ENCODE results near the gene ARHGAP15. TPM values are rescaled to one million over a fixed set of nuclear protein-coding genes. Genes with fewer than 3 reads are reported as not detected.

The ARHGAP15 gene
- polyA plus RNA-seq, 2 of the 4 experiments (the other 2 are of a cell fraction): 0.34 TPM; not detected in 1

- ATAC-seq (no peak), FAIRE-seq (no peak), DNase-seq (ENCODE audit: low read depth in 1 of 2, low spot score in 1 of 2) (no peak)
- H3K4me2 ChIP-seq: no peak overlapping the region
- H3K9me3 ChIP-seq: no peaks in the 10 kb centered on the region
- 0 out of 3 replicates have a peak, but pooled peaks cover 3% of the 10 kb centered on the region for H3K4me1 ChIP-seq
- TF ChIP-seq HES2 (IDR thresholded peaks at IDR 0.05) (no peak), ZFP36 (IDR thresholded peaks at IDR 0.05; ENCODE audit: borderline replicate concordance, partially characterized antibody) (no peak), KDM5A (IDR thresholded peaks at IDR 0.05) (no peak), FOSL2 (IDR thresholded peaks at IDR 0.05) (no peak), FOSL2 (CRISPR knock-in tag; IDR thresholded peaks at IDR 0.05) (no peak), RAD21 (conservative IDR thresholded peaks at IDR 0.05 in 1 of 2, IDR thresholded peaks at IDR 0.05 in 1 of 2) (no peak), JUNB (IDR thresholded peaks at IDR 0.05) (no peak), CHD2 (IDR thresholded peaks at IDR 0.05; ENCODE audit: low read length, partially characterized antibody) (no peak), FOSB (CRISPR knock-in tag; IDR thresholded peaks at IDR 0.05) (no peak), PBX3 (IDR thresholded peaks at IDR 0.05) (no peak), BCL3 (IDR thresholded peaks at IDR 0.05) (no peak)
- no peak overlapping the region for H3K4me3 ChIP-seq
- H3K27ac ChIP-seq: no peak overlapping the region
- ChIA-PET POLR2A (no interaction called here), CTCF (no interaction called here)
These were observed 18.8 kb downstream of the ARHGAP15 start for GRCh38 chr2:143148011-143148410.

- DNase-seq (ENCODE audit: low read depth in 1 of 2, low spot score in 1 of 2): no peak
- ChIA-PET CTCF (no interaction called here), POLR2A (no interaction called here)
- H3K4me3 ChIP-seq: no peak overlapping the region
- H3K4me1 ChIP-seq: 0 out of 3 replicates have a peak, but pooled peaks cover 3% of the 10 kb centered on the region
- TF ChIP-seq KDM1A (IDR thresholded peaks at IDR 0.05; ENCODE audit: low read depth) (no peak), RCOR1 (IDR thresholded peaks at IDR 0.05; ENCODE audit: low read depth, low read length) (no peak), ELK1 (IDR thresholded peaks at IDR 0.05; ENCODE audit: low read depth, low read length) (no peak), BCL3 (IDR thresholded peaks at IDR 0.05) (no peak), ZSCAN20 (CRISPR knock-in tag; IDR thresholded peaks at IDR 0.05) (no peak), MAFK (IDR thresholded peaks at IDR 0.05; ENCODE audit: partially characterized antibody) (no peak), MAZ (IDR thresholded peaks at IDR 0.05; ENCODE audit: borderline replicate concordance, low read depth, low read length) (no peak), POLR2AphosphoS2 (conservative IDR thresholded peaks at IDR 0.05; ENCODE audit: low read length) (no peak), E2F6 (IDR thresholded peaks at IDR 0.05; ENCODE audit: borderline replicate concordance, low read depth) (no peak), MAX (IDR thresholded peaks at IDR 0.05) (no peak)
- no peak overlapping the region for H3K27ac ChIP-seq
- no peak overlapping the region for H3K4me2 ChIP-seq
- 54% methylated on average over 5 of the region's 5 CpGs for WGBS (ENCODE audit: missing lambda C conversion rate)
- ATAC-seq: no peak
- H3K9me3 ChIP-seq: no peaks in the 10 kb centered on the region
- no peak for FAIRE-seq
These were observed 19.5 kb downstream of the ARHGAP15 start for GRCh38 chr2:143148757-143149156.

All from A549 (cell line).